ENCODE results near the gene CTR9. TPM values are rescaled to one million over a fixed set of nuclear protein-coding genes. Genes with fewer than 3 reads are reported as not detected.

Gene CTR9
- total RNA-seq, 1 experiment from 2014 or later = 32.7 TPM

DNA sequence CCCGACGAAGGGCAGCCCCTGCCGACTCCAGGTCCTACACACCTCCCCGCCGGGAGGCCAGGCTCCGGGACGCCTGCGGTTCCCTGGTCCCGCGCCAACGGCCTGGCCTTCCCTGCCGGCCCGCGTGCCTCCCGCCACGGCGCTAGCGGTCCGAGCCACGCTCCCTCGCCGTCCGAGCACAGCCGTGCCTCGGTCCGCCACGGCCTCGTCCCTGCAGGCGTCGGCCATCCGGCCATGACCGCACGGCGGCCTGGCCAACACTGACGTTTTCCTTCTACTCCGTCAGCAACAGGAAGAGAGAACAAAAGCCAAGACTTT is 57.1 kb downstream of the CTR9 start:
- ChIA-PET CTCF (interaction anchor here (0.6 to 2.9 kb wide), 13 partner anchors 15 to 340 kb away, joined by 3 to 29 read pairs (median 7); partner anchors contain the start of gene ZBED5), POLR2A (interaction anchor here (1.0 to 7.1 kb wide), 21 partner anchors 8 to 267 kb away, joined by 3 to 130 read pairs (median 8); partner anchors contain the start of genes CTR9, RNF141 and ZBED5)
- no peak for DNase-seq (ENCODE audit: low spot score)
- no peak for ATAC-seq
- Mint-ChIP-seq H3K36me3 (peaks cover 48% of the 10 kb centered on the region), H3K27ac (peak overlapping the region; percentile 98), H3K4me3 (peak overlapping the region; percentile 90), H3K27me3 (ENCODE audit: low read depth) (no peaks in the 10 kb centered on the region), H3K9me3 (no peaks in the 10 kb centered on the region), H3K4me1 (peaks cover 28% of the 10 kb centered on the region)
- TF ChIP-seq MAX (CRISPR knock-in tag; IDR thresholded peaks at IDR 0.05) = no peak
- 0 out of 2 replicates have a peak, but pooled peaks have one; percentile 56 for TF ChIP-seq TEAD1 (CRISPR knock-in tag; IDR thresholded peaks at IDR 0.05)
- TF ChIP-seq ZNF416 (CRISPR knock-in tag; IDR thresholded peaks at IDR 0.05) = peak; percentile 71; the same call in 1 of the 2 replicates
- TF ChIP-seq MYBL2 (CRISPR knock-in tag; IDR thresholded peaks at IDR 0.05) = 0 out of 2 replicates have a peak, but pooled peaks have one; percentile 39
- TF ChIP-seq FOXK1 (CRISPR knock-in tag; IDR thresholded peaks at IDR 0.05) = peak; percentile 18; the same call in 1 of the 2 replicates
- TF ChIP-seq E2F4 (CRISPR knock-in tag; IDR thresholded peaks at IDR 0.05; ENCODE audit: borderline replicate concordance, low read depth) = peak; percentile 76; the same call in 1 of the 2 replicates
- no peak for TF ChIP-seq ZNF219 (CRISPR knock-in tag; IDR thresholded peaks at IDR 0.05; ENCODE audit: borderline replicate concordance)
- TF ChIP-seq NR2C2 (CRISPR knock-in tag; IDR thresholded peaks at IDR 0.05) = no peak
- TF ChIP-seq NFE2L1 (CRISPR knock-in tag; IDR thresholded peaks at IDR 0.05) = no peak
- no peak for TF ChIP-seq HMGA2 (CRISPR knock-in tag; IDR thresholded peaks at IDR 0.05)
- no peak for TF ChIP-seq ZNF396 (CRISPR knock-in tag; IDR thresholded peaks at IDR 0.05; ENCODE audit: borderline replicate concordance)
- peak; percentile 62; the same call in 1 of the 2 replicates for TF ChIP-seq HMGXB4 (CRISPR knock-in tag; IDR thresholded peaks at IDR 0.05)
- TF ChIP-seq, protein P1, sequence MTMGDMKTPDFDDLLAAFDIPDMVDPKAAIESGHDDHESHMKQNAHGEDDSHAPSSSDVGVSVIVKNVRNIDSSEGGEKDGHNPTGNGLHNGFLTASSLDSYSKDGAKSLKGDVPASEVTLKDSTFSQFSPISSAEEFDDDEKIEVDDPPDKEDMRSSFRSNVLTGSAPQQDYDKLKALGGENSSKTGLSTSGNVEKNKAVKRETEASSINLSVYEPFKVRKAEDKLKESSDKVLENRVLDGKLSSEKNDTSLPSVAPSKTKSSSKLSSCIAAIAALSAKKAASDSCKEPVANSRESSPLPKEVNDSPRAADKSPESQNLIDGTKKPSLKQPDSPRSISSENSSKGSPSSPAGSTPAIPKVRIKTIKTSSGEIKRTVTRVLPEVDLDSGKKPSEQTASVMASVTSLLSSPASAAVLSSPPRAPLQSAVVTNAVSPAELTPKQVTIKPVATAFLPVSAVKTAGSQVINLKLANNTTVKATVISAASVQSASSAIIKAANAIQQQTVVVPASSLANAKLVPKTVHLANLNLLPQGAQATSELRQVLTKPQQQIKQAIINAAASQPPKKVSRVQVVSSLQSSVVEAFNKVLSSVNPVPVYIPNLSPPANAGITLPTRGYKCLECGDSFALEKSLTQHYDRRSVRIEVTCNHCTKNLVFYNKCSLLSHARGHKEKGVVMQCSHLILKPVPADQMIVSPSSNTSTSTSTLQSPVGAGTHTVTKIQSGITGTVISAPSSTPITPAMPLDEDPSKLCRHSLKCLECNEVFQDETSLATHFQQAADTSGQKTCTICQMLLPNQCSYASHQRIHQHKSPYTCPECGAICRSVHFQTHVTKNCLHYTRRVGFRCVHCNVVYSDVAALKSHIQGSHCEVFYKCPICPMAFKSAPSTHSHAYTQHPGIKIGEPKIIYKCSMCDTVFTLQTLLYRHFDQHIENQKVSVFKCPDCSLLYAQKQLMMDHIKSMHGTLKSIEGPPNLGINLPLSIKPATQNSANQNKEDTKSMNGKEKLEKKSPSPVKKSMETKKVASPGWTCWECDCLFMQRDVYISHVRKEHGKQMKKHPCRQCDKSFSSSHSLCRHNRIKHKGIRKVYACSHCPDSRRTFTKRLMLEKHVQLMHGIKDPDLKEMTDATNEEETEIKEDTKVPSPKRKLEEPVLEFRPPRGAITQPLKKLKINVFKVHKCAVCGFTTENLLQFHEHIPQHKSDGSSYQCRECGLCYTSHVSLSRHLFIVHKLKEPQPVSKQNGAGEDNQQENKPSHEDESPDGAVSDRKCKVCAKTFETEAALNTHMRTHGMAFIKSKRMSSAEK (CRISPR knock-in tag; IDR thresholded peaks at IDR 0.05; ENCODE audit: borderline replicate concordance) = no peak
- TF ChIP-seq, protein P2, sequence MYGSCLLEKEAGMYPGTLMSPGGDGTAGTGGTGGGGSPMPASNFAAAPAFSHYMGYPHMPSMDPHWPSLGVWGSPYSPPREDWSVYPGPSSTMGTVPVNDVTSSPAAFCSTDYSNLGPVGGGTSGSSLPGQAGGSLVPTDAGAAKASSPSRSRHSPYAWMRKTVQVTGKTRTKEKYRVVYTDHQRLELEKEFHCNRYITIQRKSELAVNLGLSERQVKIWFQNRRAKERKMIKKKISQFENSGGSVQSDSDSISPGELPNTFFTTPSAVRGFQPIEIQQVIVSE (CRISPR knock-in tag; IDR thresholded peaks at IDR 0.05; ENCODE audit: borderline replicate concordance) = no peak
- TF ChIP-seq ZNF671 (CRISPR knock-in tag; IDR thresholded peaks at IDR 0.05) = 0 out of 2 replicates have a peak, but pooled peaks have one; percentile 14
- peak; percentile 41; the same call in 1 of the 2 replicates for TF ChIP-seq FOXP4 (CRISPR knock-in tag; IDR thresholded peaks at IDR 0.05)
- TF ChIP-seq SMAD3 (CRISPR knock-in tag; IDR thresholded peaks at IDR 0.05; ENCODE audit: borderline replicate concordance) = peak; percentile 80; the same call in 1 of the 2 replicates
- TF ChIP-seq, protein P3, sequence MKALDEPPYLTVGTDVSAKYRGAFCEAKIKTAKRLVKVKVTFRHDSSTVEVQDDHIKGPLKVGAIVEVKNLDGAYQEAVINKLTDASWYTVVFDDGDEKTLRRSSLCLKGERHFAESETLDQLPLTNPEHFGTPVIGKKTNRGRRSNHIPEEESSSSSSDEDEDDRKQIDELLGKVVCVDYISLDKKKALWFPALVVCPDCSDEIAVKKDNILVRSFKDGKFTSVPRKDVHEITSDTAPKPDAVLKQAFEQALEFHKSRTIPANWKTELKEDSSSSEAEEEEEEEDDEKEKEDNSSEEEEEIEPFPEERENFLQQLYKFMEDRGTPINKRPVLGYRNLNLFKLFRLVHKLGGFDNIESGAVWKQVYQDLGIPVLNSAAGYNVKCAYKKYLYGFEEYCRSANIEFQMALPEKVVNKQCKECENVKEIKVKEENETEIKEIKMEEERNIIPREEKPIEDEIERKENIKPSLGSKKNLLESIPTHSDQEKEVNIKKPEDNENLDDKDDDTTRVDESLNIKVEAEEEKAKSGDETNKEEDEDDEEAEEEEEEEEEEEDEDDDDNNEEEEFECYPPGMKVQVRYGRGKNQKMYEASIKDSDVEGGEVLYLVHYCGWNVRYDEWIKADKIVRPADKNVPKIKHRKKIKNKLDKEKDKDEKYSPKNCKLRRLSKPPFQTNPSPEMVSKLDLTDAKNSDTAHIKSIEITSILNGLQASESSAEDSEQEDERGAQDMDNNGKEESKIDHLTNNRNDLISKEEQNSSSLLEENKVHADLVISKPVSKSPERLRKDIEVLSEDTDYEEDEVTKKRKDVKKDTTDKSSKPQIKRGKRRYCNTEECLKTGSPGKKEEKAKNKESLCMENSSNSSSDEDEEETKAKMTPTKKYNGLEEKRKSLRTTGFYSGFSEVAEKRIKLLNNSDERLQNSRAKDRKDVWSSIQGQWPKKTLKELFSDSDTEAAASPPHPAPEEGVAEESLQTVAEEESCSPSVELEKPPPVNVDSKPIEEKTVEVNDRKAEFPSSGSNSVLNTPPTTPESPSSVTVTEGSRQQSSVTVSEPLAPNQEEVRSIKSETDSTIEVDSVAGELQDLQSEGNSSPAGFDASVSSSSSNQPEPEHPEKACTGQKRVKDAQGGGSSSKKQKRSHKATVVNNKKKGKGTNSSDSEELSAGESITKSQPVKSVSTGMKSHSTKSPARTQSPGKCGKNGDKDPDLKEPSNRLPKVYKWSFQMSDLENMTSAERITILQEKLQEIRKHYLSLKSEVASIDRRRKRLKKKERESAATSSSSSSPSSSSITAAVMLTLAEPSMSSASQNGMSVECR (CRISPR knock-in tag; IDR thresholded peaks at IDR 0.05; ENCODE audit: borderline replicate concordance) = peak; percentile 16; the same call in 1 of the 2 replicates
- TF ChIP-seq JUN (CRISPR knock-in tag; IDR thresholded peaks at IDR 0.05) = peak; percentile 76; the same call in 1 of the 2 replicates
- TF ChIP-seq ELF4 (CRISPR knock-in tag; IDR thresholded peaks at IDR 0.05; ENCODE audit: low read depth) = 0 out of 2 replicates have a peak, but pooled peaks have one; percentile 48
